Measurements from ENCODE around the gene OR5AU1. TPM values are rescaled to one million over a fixed set of nuclear protein-coding genes. Genes with fewer than 3 reads are reported as not detected.

Gene OR5AU1
- total RNA-seq, 1 experiment from 2014 or later, result not detected

DNA sequence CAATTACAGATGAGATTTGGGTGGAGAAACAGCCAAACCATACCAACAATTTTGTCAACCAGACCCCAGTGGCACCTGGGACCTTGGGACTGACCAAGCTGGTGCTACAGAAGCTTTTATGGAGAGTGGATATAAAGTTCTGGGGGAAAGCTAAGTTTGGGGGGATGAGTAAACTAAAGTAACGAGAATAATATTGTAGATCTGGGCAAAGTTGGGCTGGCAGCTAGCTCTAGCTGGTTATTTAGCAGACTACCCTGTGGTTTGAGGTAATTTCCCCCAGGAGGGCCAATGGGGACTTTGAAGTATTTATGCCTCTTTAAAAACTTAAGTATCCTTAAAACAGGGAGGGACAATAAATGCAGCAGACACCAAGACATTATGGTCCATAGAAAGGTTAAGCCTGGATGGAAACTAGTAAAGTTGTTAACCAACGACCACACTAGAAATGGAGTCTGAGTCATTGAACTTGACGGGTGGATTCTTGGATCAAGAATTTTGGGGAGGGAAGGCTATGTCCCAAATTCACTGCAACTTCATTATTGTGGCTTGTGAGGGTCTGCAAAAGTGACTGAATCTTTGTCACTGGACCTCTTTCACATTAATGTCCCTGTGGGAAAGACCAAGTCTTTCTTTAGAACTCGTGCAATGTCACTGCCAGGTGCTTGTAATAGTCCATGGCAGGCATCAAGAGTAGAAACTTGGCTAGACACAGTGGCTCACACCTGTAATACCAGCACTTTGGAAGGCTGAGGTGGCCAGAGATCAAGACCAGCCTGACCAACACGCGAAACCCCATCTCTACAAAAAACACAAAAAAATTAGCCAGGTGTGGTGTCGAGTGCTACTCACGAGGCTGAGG, 48.5 kb upstream of the OR5AU1 start:
- Histone ChIP-seq H3K9me3 (ENCODE audit: control insufficient read depth in 1 of 2, insufficient read depth in 1 of 2, low read depth in 1 of 2, low read length in 2 of 2) (no peaks in the 10 kb centered on the region), H4K20me1 (ENCODE audit: insufficient read depth) (peaks cover 62% of the 10 kb centered on the region), H3K79me2 (ENCODE audit: insufficient read depth, low read length) (peaks cover 31% of the 10 kb centered on the region), H3K27me3 (ENCODE audit: insufficient read depth, low read length) (no peaks in the 10 kb centered on the region), H3K4me2 (ENCODE audit: low read length) (no peak overlapping the region), H2AFZ (ENCODE audit: low read depth, low read length, poor library complexity, severe bottlenecking) (no peak overlapping the region), H3K4me1 (ENCODE audit: control insufficient read depth in 1 of 2, insufficient read depth in 2 of 2, low read length in 2 of 2) (no peaks in the 10 kb centered on the region), H3K4me3 (replicated peaks in 1 of 2; ENCODE audit: low read depth in 1 of 2, low read length in 2 of 2) (no peak overlapping the region), H3K27ac (ENCODE audit: low read depth, low read length) (no peak overlapping the region), H3K36me3 (ENCODE audit: control insufficient read depth in 1 of 2, insufficient read depth in 2 of 2, low read length in 2 of 2) (peaks cover 37 to 53% of the 10 kb centered on the region in 2 experiments), H3K9ac (ENCODE audit: low read length) (no peak overlapping the region), H3K9me2 (ENCODE audit: insufficient read depth) (no peaks in the 10 kb centered on the region)
- intact Hi-C loops (cut with micrococcal nuclease), result no loop called here
- BruUV-seq (replicated peaks), result no TSS peak
- ChIA-PET CTCF (interaction anchor here (1.7 kb wide), 1 partner anchor 189 kb away, joined by 3 read pairs; no protein-coding TSS in a partner anchor), RAD21 (ENCODE audit: low non-redundant PET in 1 of 2, low total read pairs in 2 of 2, uncharacterized antibody in 2 of 2, unreplicated experiment in 2 of 2) (no interaction called here), POLR2A (no interaction called here)
- DNase-seq (ENCODE audit: low read depth, low spot score) (no peak), ATAC-seq (no peak)
- TF ChIP-seq POLR2AphosphoS5 (IDR thresholded peaks at IDR 0.05; ENCODE audit: low read depth, low read length), result peak; percentile 31; the same call in 1 of the 2 replicates
- TF ChIP-seq, protein P1, sequence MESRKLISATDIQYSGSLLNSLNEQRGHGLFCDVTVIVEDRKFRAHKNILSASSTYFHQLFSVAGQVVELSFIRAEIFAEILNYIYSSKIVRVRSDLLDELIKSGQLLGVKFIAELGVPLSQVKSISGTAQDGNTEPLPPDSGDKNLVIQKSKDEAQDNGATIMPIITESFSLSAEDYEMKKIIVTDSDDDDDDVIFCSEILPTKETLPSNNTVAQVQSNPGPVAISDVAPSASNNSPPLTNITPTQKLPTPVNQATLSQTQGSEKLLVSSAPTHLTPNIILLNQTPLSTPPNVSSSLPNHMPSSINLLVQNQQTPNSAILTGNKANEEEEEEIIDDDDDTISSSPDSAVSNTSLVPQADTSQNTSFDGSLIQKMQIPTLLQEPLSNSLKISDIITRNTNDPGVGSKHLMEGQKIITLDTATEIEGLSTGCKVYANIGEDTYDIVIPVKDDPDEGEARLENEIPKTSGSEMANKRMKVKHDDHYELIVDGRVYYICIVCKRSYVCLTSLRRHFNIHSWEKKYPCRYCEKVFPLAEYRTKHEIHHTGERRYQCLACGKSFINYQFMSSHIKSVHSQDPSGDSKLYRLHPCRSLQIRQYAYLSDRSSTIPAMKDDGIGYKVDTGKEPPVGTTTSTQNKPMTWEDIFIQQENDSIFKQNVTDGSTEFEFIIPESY (IDR thresholded peaks at IDR 0.05; ENCODE audit: extremely low read depth, insufficient replicate concordance, low read length), result no peak
- TF ChIP-seq RAD21 (IDR thresholded peaks at IDR 0.05; ENCODE audit: low read depth), result no peak
- no peak for TF ChIP-seq SRF (IDR thresholded peaks at IDR 0.05; ENCODE audit: low read depth)
- TF ChIP-seq FOSL1 (IDR thresholded peaks at IDR 0.05; ENCODE audit: low read depth), result no peak
- TF ChIP-seq, protein P2, sequence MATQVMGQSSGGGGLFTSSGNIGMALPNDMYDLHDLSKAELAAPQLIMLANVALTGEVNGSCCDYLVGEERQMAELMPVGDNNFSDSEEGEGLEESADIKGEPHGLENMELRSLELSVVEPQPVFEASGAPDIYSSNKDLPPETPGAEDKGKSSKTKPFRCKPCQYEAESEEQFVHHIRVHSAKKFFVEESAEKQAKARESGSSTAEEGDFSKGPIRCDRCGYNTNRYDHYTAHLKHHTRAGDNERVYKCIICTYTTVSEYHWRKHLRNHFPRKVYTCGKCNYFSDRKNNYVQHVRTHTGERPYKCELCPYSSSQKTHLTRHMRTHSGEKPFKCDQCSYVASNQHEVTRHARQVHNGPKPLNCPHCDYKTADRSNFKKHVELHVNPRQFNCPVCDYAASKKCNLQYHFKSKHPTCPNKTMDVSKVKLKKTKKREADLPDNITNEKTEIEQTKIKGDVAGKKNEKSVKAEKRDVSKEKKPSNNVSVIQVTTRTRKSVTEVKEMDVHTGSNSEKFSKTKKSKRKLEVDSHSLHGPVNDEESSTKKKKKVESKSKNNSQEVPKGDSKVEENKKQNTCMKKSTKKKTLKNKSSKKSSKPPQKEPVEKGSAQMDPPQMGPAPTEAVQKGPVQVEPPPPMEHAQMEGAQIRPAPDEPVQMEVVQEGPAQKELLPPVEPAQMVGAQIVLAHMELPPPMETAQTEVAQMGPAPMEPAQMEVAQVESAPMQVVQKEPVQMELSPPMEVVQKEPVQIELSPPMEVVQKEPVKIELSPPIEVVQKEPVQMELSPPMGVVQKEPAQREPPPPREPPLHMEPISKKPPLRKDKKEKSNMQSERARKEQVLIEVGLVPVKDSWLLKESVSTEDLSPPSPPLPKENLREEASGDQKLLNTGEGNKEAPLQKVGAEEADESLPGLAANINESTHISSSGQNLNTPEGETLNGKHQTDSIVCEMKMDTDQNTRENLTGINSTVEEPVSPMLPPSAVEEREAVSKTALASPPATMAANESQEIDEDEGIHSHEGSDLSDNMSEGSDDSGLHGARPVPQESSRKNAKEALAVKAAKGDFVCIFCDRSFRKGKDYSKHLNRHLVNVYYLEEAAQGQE (IDR thresholded peaks at IDR 0.05; ENCODE audit: low read depth), result no peak
- TF ChIP-seq, protein P3, sequence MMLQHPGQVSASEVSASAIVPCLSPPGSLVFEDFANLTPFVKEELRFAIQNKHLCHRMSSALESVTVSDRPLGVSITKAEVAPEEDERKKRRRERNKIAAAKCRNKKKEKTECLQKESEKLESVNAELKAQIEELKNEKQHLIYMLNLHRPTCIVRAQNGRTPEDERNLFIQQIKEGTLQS (IDR thresholded peaks at IDR 0.05), result no peak
- TF ChIP-seq JUND (IDR thresholded peaks at IDR 0.05), result 0 out of 2 replicates have a peak, but pooled peaks have one; percentile 14
- TF ChIP-seq YY1 (IDR thresholded peaks at IDR 0.05; ENCODE audit: extremely low read depth, insufficient replicate concordance, low read depth, low read length), result no peak
- no peak for TF ChIP-seq POLR2A (IDR thresholded peaks at IDR 0.05; ENCODE audit: borderline replicate concordance, extremely low read depth, insufficient read depth, insufficient read length)
- TF ChIP-seq ZFX (IDR thresholded peaks at IDR 0.05), result no peak
- no peak for TF ChIP-seq TCF7L2 (IDR thresholded peaks at IDR 0.05; ENCODE audit: borderline replicate concordance, extremely low read depth, insufficient read depth, insufficient read length)
- TF ChIP-seq, protein P4, sequence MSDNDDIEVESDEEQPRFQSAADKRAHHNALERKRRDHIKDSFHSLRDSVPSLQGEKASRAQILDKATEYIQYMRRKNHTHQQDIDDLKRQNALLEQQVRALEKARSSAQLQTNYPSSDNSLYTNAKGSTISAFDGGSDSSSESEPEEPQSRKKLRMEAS (IDR thresholded peaks at IDR 0.05), result no peak
- no peak for TF ChIP-seq CEBPB (IDR thresholded peaks at IDR 0.05; ENCODE audit: low read depth)
- TF ChIP-seq, protein P5, sequence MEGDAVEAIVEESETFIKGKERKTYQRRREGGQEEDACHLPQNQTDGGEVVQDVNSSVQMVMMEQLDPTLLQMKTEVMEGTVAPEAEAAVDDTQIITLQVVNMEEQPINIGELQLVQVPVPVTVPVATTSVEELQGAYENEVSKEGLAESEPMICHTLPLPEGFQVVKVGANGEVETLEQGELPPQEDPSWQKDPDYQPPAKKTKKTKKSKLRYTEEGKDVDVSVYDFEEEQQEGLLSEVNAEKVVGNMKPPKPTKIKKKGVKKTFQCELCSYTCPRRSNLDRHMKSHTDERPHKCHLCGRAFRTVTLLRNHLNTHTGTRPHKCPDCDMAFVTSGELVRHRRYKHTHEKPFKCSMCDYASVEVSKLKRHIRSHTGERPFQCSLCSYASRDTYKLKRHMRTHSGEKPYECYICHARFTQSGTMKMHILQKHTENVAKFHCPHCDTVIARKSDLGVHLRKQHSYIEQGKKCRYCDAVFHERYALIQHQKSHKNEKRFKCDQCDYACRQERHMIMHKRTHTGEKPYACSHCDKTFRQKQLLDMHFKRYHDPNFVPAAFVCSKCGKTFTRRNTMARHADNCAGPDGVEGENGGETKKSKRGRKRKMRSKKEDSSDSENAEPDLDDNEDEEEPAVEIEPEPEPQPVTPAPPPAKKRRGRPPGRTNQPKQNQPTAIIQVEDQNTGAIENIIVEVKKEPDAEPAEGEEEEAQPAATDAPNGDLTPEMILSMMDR (IDR thresholded peaks at IDR 0.05 in 2 of 3, conservative IDR thresholded peaks at IDR 0.05 in 1 of 3; ENCODE audit: borderline replicate concordance in 1 of 3, insufficient read depth in 1 of 3, low read depth in 2 of 3, low read length in 2 of 3), result no peak
- TF ChIP-seq EZH2 (IDR thresholded peaks at IDR 0.05), result no peak
- TF ChIP-seq SP1 (IDR thresholded peaks at IDR 0.05; ENCODE audit: low read depth), result no peak

Data from HCT116 (cell line).